Chondrocyte (in vitro differentiated cells): ENCODE data around the gene DMD. TPM values are rescaled to one million over a fixed set of nuclear protein-coding genes. Genes with fewer than 3 reads are reported as not detected.

Source experiments
- DNase-seq: peaks from one replicate; pipeline ENCODE4 v3.0.0; 2021; ENCODE audit warnings: mixed read lengths, low spot score
- H3K27ac Mint-ChIP-seq: one replicate; pipeline ENCODE4 v1.8.0; 2021; ENCODE audit warnings: mild to moderate bottlenecking, moderate library complexity, mixed read lengths; ENCODE audit not compliant: unreplicated experiment
- H3K27me3 Mint-ChIP-seq: 2 replicates; pipeline ENCODE4 v1.8.0; 2021; ENCODE audit warnings: low read depth, mixed read lengths
- H3K36me3 Mint-ChIP-seq: 2 replicates; pipeline ENCODE4 v1.8.0; 2021; ENCODE audit warnings: low read depth, mixed read lengths
- H3K4me1 Mint-ChIP-seq: 2 replicates; pipeline ENCODE4 v1.8.0; 2021; ENCODE audit warnings: low read depth, mild to moderate bottlenecking, mixed read lengths
- H3K4me3 Mint-ChIP-seq: one replicate; pipeline ENCODE4 v1.8.0; 2021; ENCODE audit warnings: mild to moderate bottlenecking, moderate library complexity, mixed read lengths; ENCODE audit not compliant: unreplicated experiment
- H3K9me3 Mint-ChIP-seq: 2 replicates; pipeline ENCODE4 v1.8.0; 2021; ENCODE audit warnings: low read depth, mixed read lengths
- total RNA-seq: library from RNA; stranded (reverse); gene quantifications from 3 replicates; pipeline ENCODE4 v1.2.1, GENCODE V29; 2021
- TF ChIP-seq, protein P1 (sequence below): fragments of 200-600 bp; sonication (generic); IDR thresholded peaks from 2 replicates; pipeline ENCODE4 v1.5.0; 2021; ENCODE audit warnings: antibody characterized with exemption, mild to moderate bottlenecking, moderate library complexity

DMD gene
- total RNA-seq, 1 donor from 2014 or later: 201 TPM

GRCh38 chrX:32995427-32995826 lies 215.9 kb downstream of the DMD start:
- Mint-ChIP-seq H3K4me1 (no peaks in the 10 kb centered on the region), H3K4me3 (no peak overlapping the region), H3K36me3 (no peaks in the 10 kb centered on the region), H3K27me3 (no peaks in the 10 kb centered on the region), H3K9me3 (no peaks in the 10 kb centered on the region), H3K27ac (no peak overlapping the region)
- no peak for DNase-seq
- TF ChIP-seq, protein P1, sequence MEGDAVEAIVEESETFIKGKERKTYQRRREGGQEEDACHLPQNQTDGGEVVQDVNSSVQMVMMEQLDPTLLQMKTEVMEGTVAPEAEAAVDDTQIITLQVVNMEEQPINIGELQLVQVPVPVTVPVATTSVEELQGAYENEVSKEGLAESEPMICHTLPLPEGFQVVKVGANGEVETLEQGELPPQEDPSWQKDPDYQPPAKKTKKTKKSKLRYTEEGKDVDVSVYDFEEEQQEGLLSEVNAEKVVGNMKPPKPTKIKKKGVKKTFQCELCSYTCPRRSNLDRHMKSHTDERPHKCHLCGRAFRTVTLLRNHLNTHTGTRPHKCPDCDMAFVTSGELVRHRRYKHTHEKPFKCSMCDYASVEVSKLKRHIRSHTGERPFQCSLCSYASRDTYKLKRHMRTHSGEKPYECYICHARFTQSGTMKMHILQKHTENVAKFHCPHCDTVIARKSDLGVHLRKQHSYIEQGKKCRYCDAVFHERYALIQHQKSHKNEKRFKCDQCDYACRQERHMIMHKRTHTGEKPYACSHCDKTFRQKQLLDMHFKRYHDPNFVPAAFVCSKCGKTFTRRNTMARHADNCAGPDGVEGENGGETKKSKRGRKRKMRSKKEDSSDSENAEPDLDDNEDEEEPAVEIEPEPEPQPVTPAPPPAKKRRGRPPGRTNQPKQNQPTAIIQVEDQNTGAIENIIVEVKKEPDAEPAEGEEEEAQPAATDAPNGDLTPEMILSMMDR: no peak

- TF ChIP-seq, protein P1: no peak
- no peak for DNase-seq
- H3K36me3 Mint-ChIP-seq: no peaks in the 10 kb centered on the region
- no peaks in the 10 kb centered on the region for H3K4me1 Mint-ChIP-seq
- H3K27me3 Mint-ChIP-seq: no peaks in the 10 kb centered on the region
- no peak overlapping the region for H3K4me3 Mint-ChIP-seq
- no peaks in the 10 kb centered on the region for H3K9me3 Mint-ChIP-seq
- H3K27ac Mint-ChIP-seq: no peak overlapping the region
These were observed 224.2 kb downstream of the DMD start for GRCh38 chrX:32987142-32987541.

- H3K9me3 Mint-ChIP-seq: no peaks in the 10 kb centered on the region
- H3K27me3 Mint-ChIP-seq: no peaks in the 10 kb centered on the region
- H3K36me3 Mint-ChIP-seq: no peaks in the 10 kb centered on the region
- no peak overlapping the region for H3K27ac Mint-ChIP-seq
- TF ChIP-seq, protein P1: no peak
- H3K4me3 Mint-ChIP-seq: no peak overlapping the region
- no peak for DNase-seq
- H3K4me1 Mint-ChIP-seq: no peaks in the 10 kb centered on the region
These were observed 225.8 kb downstream of the DMD start for GRCh38 chrX:32985544-32985943.

- Mint-ChIP-seq H3K4me1 (no peaks in the 10 kb centered on the region), H3K27me3 (no peaks in the 10 kb centered on the region), H3K4me3 (no peak overlapping the region), H3K27ac (no peak overlapping the region), H3K9me3 (peaks cover 5% of the 10 kb centered on the region), H3K36me3 (peaks cover 2% of the 10 kb centered on the region)
- no peak for DNase-seq
- TF ChIP-seq, protein P1: no peak
These were observed 244.5 kb downstream of the DMD start for GRCh38 chrX:32966821-32967355.

- Mint-ChIP-seq H3K9me3 (peaks cover 13% of the 10 kb centered on the region), H3K4me1 (no peaks in the 10 kb centered on the region), H3K4me3 (no peak overlapping the region), H3K27me3 (no peaks in the 10 kb centered on the region), H3K27ac (no peak overlapping the region), H3K36me3 (peaks cover 2% of the 10 kb centered on the region)
- DNase-seq: no peak
- TF ChIP-seq, protein P1: no peak
These were observed 257.2 kb downstream of the DMD start for GRCh38 chrX:32954125-32954524.
